ENCODE measurements around the gene RXRA.

Gene RXRA

GRCh38 chr9:134454476-134454857 is 128.2 kb downstream of the RXRA start:
- no peak overlapping the region for H3K4me3 ChIP-seq (ENCODE audit: low read depth in 1 of 2, low read length in 1 of 2)
- no peak overlapping the region for H3K27ac ChIP-seq
- peaks cover 16 to 18% of the 10 kb centered on the region in 2 experiments for H3K4me1 ChIP-seq (ENCODE audit: control insufficient read depth in 1 of 2, insufficient read depth in 1 of 2, low read depth in 1 of 2, low read length in 1 of 2)
- TF ChIP-seq CTCF (IDR thresholded peaks at IDR 0.05) = no peak
- peaks cover 17% of the 10 kb centered on the region for H3K27me3 ChIP-seq
- no peaks in the 10 kb centered on the region for H3K9me3 ChIP-seq
- H3K36me3 ChIP-seq = no peaks in the 10 kb centered on the region

GRCh38 chr9:134455021-134455471 is 128.8 kb downstream of the RXRA start:
- Histone ChIP-seq H3K27ac (no peak overlapping the region), H3K9me3 (no peaks in the 10 kb centered on the region), H3K4me1 (ENCODE audit: control insufficient read depth in 1 of 2, insufficient read depth in 1 of 2, low read depth in 1 of 2, low read length in 1 of 2) (peaks cover 16 to 18% of the 10 kb centered on the region in 2 experiments), H3K27me3 (peaks cover 12% of the 10 kb centered on the region), H3K36me3 (no peaks in the 10 kb centered on the region), H3K4me3 (ENCODE audit: low read depth in 1 of 2, low read length in 1 of 2) (no peak overlapping the region)
- TF ChIP-seq CTCF (IDR thresholded peaks at IDR 0.05) = no peak

- no peak for TF ChIP-seq CTCF (IDR thresholded peaks at IDR 0.05)
- H3K4me1 ChIP-seq (ENCODE audit: control insufficient read depth in 1 of 2, insufficient read depth in 1 of 2, low read depth in 1 of 2, low read length in 1 of 2) = peaks cover 16 to 18% of the 10 kb centered on the region in 2 experiments
- peaks cover 7% of the 10 kb centered on the region for H3K27me3 ChIP-seq
- H3K27ac ChIP-seq = peak overlapping the region; percentile 69
- H3K4me3 ChIP-seq (ENCODE audit: low read depth in 1 of 2, low read length in 1 of 2) = peak overlapping the region; percentile 62 to 66
- no peaks in the 10 kb centered on the region for H3K9me3 ChIP-seq
- H3K36me3 ChIP-seq = no peaks in the 10 kb centered on the region
Observed at GRCh38 chr9:134455537-134455933, 129.3 kb downstream of the RXRA start.

GRCh38 chr9:134455934-134456755 is 129.9 kb downstream of the RXRA start:
- peaks cover 2% of the 10 kb centered on the region for H3K27me3 ChIP-seq
- peak overlapping the region; percentile 62 to 66 for H3K4me3 ChIP-seq (ENCODE audit: low read depth in 1 of 2, low read length in 1 of 2)
- H3K4me1 ChIP-seq (ENCODE audit: control insufficient read depth in 1 of 2, insufficient read depth in 1 of 2, low read depth in 1 of 2, low read length in 1 of 2) = peaks cover 16 to 18% of the 10 kb centered on the region in 2 experiments
- H3K9me3 ChIP-seq = no peaks in the 10 kb centered on the region
- no peak for TF ChIP-seq CTCF (IDR thresholded peaks at IDR 0.05)
- H3K36me3 ChIP-seq = no peaks in the 10 kb centered on the region
- H3K27ac ChIP-seq = peak overlapping the region; percentile 69

- Histone ChIP-seq H3K27ac (peak overlapping the region; percentile 69), H3K36me3 (no peaks in the 10 kb centered on the region), H3K9me3 (no peaks in the 10 kb centered on the region), H3K4me3 (ENCODE audit: low read depth in 1 of 2, low read length in 1 of 2) (peak overlapping the region; percentile 62 to 66), H3K27me3 (no peaks in the 10 kb centered on the region), H3K4me1 (ENCODE audit: control insufficient read depth in 1 of 2, insufficient read depth in 1 of 2, low read depth in 1 of 2, low read length in 1 of 2) (peaks cover 16 to 18% of the 10 kb centered on the region in 2 experiments)
- TF ChIP-seq CTCF (IDR thresholded peaks at IDR 0.05) = no peak
Observed at GRCh38 chr9:134456756-134457305, 130.6 kb downstream of the RXRA start.
